MM.1S (cell line): ENCODE results near the gene PEX13.
A peak's percentile ranks its signal among the peaks of the same experiment; 100 is the strongest.

Experiments
- DNase-seq: peaks from one replicate; pipeline ENCODE4 v3.0.0-alpha.2; 2015
- H2AFZ ChIP-seq: fragments of 300-600 bp; sonication (generic); 2 replicates; pipeline ENCODE4 v1.6.0; 2016; ENCODE audit warnings: antibody characterized with exemption, low read length
- H3F3A ChIP-seq: fragments of 300-600 bp; sonication (generic); 2 replicates; pipeline ENCODE4 v1.6.1; 2016; ENCODE audit warnings: mild to moderate bottlenecking, antibody characterized with exemption, low read length, moderate library complexity, mixed read lengths; ENCODE audit not compliant: insufficient read depth
- H3K27ac ChIP-seq: fragments of 300-600 bp; sonication (generic); 2 replicates; pipeline ENCODE4 v1.5.1; 2016; ENCODE audit warnings: mild to moderate bottlenecking, low read length
- H3K27me3 ChIP-seq: fragments of 300-600 bp; sonication (generic); replicated peaks from 2 replicates; pipeline ENCODE4 v1.6.0; 2016; ENCODE audit warnings: low read length; ENCODE audit not compliant: insufficient read depth
- H3K36me3 ChIP-seq: fragments of 300-600 bp; sonication (generic); replicated peaks from 2 replicates; pipeline ENCODE4 v1.6.1; 2016; ENCODE audit warnings: mild to moderate bottlenecking, low read length, mixed read lengths; ENCODE audit not compliant: insufficient read depth
- H3K4me1 ChIP-seq: fragments of 300-600 bp; sonication (generic); 2 replicates; pipeline ENCODE4 v1.6.1; 2016; ENCODE audit warnings: low read length, mixed read lengths
- H3K4me2 ChIP-seq: fragments of 300-600 bp; sonication (generic); 2 replicates; pipeline ENCODE4 v1.6.0; 2016; ENCODE audit warnings: low read depth, low read length
- H3K4me3 ChIP-seq: fragments of 300-600 bp; sonication (generic); 2 replicates; pipeline ENCODE4 v1.5.1; 2016; ENCODE audit warnings: low read length, mixed read lengths
- H3K79me2 ChIP-seq: fragments of 300-600 bp; sonication (generic); 2 replicates; pipeline ENCODE4 v1.6.1; 2016; ENCODE audit warnings: mixed run types, low read length, mixed read lengths
- H3K9ac ChIP-seq: fragments of 300-600 bp; sonication (generic); 2 replicates; pipeline ENCODE4 v1.6.1; 2016; ENCODE audit warnings: low read length, mixed read lengths
- H3K9me2 ChIP-seq: fragments of 300-600 bp; sonication (generic); replicated peaks from 2 replicates; pipeline ENCODE4 v1.6.1; 2016; ENCODE audit warnings: mild to moderate bottlenecking, low read length, mixed read lengths; ENCODE audit not compliant: insufficient read depth
- H3K9me3 ChIP-seq: fragments of 300-600 bp; sonication (generic); replicated peaks from 2 replicates; pipeline ENCODE4 v1.6.1; 2016; ENCODE audit warnings: mild to moderate bottlenecking, low read length, mixed read lengths; ENCODE audit not compliant: insufficient read depth
- H4K20me1 ChIP-seq: fragments of 300-600 bp; sonication (generic); 2 replicates; pipeline ENCODE4 v1.6.1; 2016; ENCODE audit warnings: mild to moderate bottlenecking, low read length, moderate library complexity, mixed read lengths; ENCODE audit not compliant: insufficient read depth
- EZH2 ChIP-seq: fragments of 300-600 bp; sonication (generic); optimal IDR thresholded peaks from 2 replicates; pipeline ENCODE3; 2017; ENCODE audit warnings: low read depth, mild to moderate bottlenecking, antibody characterized with exemption, low read length, mixed read lengths
- EZH2phosphoT487 ChIP-seq: fragments of 300-600 bp; sonication (generic); IDR thresholded peaks from 2 replicates; pipeline ENCODE4 v1.6.1; 2018; ENCODE audit warnings: antibody characterized with exemption, low read length
- TF ChIP-seq, protein P1 (sequence below): fragments of 300-600 bp; sonication (generic); IDR thresholded peaks from 2 replicates; pipeline ENCODE4 v1.5.1; 2016; ENCODE audit warnings: antibody characterized with exemption, low read length, mixed read lengths

PEX13 gene

DNA sequence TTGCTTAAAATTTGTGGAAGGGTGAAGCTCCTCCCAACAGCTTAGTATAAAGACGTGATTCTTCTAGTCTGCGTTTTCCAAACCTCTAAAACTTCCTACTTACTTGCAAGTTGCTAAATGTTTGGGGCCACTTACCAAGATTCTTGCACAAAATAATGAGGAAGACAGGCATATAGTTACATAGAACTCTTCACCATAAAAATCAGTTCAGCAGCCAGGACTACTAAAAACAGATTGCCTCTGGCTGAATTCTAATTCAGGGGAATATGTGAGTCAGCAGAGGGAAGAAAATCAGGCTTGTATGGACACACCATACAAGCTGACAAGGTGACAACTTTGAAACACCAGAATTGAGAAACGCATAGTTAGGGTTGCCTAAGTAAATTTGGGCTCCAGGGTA lies 2.8 kb upstream of the PEX13 start:
- DNase-seq = no peak
- H3K27ac ChIP-seq = no peak overlapping the region

DNA sequence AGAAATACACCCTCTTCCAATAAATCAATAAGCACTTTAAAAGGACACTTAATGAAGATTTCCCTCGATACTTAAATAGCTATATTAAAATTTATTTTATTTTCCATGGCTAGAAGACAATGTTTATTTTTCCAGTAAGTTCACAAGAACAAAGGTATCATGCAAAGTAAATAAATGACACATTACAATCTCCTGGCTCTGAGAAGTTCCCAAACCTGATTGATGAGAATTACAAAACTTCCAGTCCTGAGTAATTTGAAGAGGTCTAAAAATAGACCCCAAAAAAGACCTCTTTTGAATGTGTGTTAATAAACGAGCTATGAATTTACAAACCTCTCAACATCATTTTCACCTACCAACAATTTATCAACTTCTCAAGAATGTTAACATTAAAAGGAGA lies 1.5 kb upstream of the PEX13 start:
- Histone ChIP-seq H3K4me3 (peak overlapping the region; percentile 82), H2AFZ (peak overlapping the region; percentile 92; the same call in 1 of the 2 replicates), H3K27me3 (no peaks in the 10 kb centered on the region), H3K9me3 (no peaks in the 10 kb centered on the region), H4K20me1 (no peaks in the 10 kb centered on the region), H3K4me1 (peaks cover 19% of the 10 kb centered on the region), H3K36me3 (no peaks in the 10 kb centered on the region), H3K79me2 (peaks cover 35% of the 10 kb centered on the region), H3K27ac (no peak overlapping the region), H3K4me2 (peak overlapping the region; percentile 79), H3K9ac (peak overlapping the region; percentile 82; the same call in 1 of the 2 replicates), H3K9me2 (no peaks in the 10 kb centered on the region), H3F3A (peaks cover 22% of the 10 kb centered on the region)
- no peak for DNase-seq
- no peak for TF ChIP-seq EZH2phosphoT487
- TF ChIP-seq EZH2 = no peak
- TF ChIP-seq, protein P1, sequence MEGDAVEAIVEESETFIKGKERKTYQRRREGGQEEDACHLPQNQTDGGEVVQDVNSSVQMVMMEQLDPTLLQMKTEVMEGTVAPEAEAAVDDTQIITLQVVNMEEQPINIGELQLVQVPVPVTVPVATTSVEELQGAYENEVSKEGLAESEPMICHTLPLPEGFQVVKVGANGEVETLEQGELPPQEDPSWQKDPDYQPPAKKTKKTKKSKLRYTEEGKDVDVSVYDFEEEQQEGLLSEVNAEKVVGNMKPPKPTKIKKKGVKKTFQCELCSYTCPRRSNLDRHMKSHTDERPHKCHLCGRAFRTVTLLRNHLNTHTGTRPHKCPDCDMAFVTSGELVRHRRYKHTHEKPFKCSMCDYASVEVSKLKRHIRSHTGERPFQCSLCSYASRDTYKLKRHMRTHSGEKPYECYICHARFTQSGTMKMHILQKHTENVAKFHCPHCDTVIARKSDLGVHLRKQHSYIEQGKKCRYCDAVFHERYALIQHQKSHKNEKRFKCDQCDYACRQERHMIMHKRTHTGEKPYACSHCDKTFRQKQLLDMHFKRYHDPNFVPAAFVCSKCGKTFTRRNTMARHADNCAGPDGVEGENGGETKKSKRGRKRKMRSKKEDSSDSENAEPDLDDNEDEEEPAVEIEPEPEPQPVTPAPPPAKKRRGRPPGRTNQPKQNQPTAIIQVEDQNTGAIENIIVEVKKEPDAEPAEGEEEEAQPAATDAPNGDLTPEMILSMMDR = no peak

More for the DNA sequence above, 2.8 kb upstream of the PEX13 start:
- Histone ChIP-seq H4K20me1 (no peaks in the 10 kb centered on the region), H3K4me1 (peaks cover 18% of the 10 kb centered on the region), H3K9me3 (no peaks in the 10 kb centered on the region), H3K4me3 (no peak overlapping the region), H3K9me2 (no peaks in the 10 kb centered on the region), H3F3A (peaks cover 22% of the 10 kb centered on the region), H3K9ac (no peak overlapping the region), H3K27me3 (no peaks in the 10 kb centered on the region), H3K36me3 (no peaks in the 10 kb centered on the region), H3K4me2 (no peak overlapping the region), H3K79me2 (peaks cover 23% of the 10 kb centered on the region), H2AFZ (no peak overlapping the region)
- TF ChIP-seq, protein P1 = no peak
- TF ChIP-seq EZH2 (no peak), EZH2phosphoT487 (no peak)

DNA sequence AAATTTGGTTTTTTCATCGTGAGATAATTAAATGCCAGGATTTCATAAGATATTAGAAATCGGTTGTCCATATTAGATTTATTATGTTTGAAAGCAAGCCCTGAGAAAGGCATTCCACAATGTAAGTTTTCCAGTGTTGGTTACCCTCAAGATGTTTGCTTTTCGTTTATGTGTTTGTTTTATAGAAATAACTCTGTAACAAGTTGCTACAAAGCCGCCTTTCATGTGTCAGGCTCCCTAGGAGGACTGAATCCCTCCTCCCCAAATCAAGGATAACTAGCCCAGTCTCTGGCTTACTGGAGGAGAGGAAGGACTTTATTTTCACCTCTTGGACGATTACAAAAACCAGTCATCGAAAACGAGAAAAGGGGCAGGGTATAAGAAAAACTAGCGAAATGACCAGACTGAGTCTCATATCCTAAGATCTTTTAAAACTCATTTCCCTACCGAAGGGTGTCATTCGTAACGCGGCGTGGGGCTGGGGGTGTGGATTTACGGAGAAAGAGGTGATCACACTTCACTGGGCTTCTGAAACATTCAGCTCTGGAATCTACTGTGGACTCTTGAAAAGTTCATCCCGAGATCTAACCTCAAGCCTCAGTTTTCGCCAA lies 1.0 kb upstream of the PEX13 start:
- Histone ChIP-seq H3K27me3 (no peaks in the 10 kb centered on the region), H3K4me3 (peak overlapping the region; percentile 82), H3K27ac (peak overlapping the region; percentile 86), H3K79me2 (peaks cover 40% of the 10 kb centered on the region), H3K36me3 (no peaks in the 10 kb centered on the region), H3K4me2 (peak overlapping the region; percentile 79), H2AFZ (peak overlapping the region; percentile 92), H3K9me3 (no peaks in the 10 kb centered on the region), H4K20me1 (no peaks in the 10 kb centered on the region), H3K9ac (peak overlapping the region; percentile 82), H3F3A (peaks cover 22% of the 10 kb centered on the region), H3K9me2 (no peaks in the 10 kb centered on the region), H3K4me1 (peaks cover 19% of the 10 kb centered on the region)
- TF ChIP-seq EZH2phosphoT487 = no peak
- peak; percentile 20 for DNase-seq

DNA sequence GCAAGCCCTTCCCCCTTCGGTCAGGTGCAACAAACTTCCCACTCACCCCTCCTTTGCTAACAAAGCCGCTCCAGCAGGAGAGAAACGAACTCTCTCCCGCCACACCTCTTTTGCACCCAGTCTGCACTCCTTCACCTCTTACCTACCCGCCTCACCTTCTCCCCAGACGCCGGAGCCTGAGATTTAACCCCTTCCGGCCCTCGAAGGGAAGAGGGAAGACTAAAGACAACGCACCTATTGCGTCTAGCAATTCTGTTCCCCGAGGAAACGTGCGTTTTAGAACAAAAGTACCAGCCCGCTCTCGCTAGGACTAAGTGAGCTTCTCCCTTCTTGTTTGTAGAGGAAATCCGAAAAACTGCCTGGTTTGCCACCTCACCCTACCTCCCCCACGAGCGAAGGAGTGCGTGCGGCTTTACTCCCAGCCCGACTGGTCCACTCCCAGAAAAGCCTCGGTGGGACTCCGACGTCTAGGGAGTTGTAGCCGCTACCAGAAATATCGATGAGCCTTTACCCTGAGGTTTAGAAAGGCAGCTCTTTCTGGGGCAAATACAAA lies 441 bp upstream of the PEX13 start:
- Histone ChIP-seq H3K9ac (peak overlapping the region; percentile 82), H3K27ac (peak overlapping the region; percentile 86), H3K79me2 (peaks cover 41% of the 10 kb centered on the region), H3K9me3 (no peaks in the 10 kb centered on the region), H3K9me2 (no peaks in the 10 kb centered on the region), H3K4me3 (peak overlapping the region; percentile 82), H3K36me3 (no peaks in the 10 kb centered on the region), H2AFZ (peak overlapping the region; percentile 92), H3K4me2 (peak overlapping the region; percentile 79), H4K20me1 (no peaks in the 10 kb centered on the region), H3F3A (peaks cover 22% of the 10 kb centered on the region), H3K27me3 (no peaks in the 10 kb centered on the region), H3K4me1 (peaks cover 19% of the 10 kb centered on the region)
- DNase-seq = peak; percentile 75
- TF ChIP-seq, protein P1 = no peak
- no peak for TF ChIP-seq EZH2phosphoT487
